Measurements from ENCODE around the gene HARS1. TPM values are rescaled to one million over a fixed set of nuclear protein-coding genes. Genes with fewer than 3 reads are reported as not detected.

The HARS1 gene
- total and polyA plus RNA-seq, 2 of the 13 experiments (the other 11 are each of a cell fraction or from before 2014, with no cell fraction given): 36.9 to 66.2 TPM

GRCh38 chr5:140639148-140639981, 51.8 kb downstream of the HARS1 start, which contains the start of gene TMCO6 (continued):
- TF ChIP-seq ZBTB49 (CRISPR knock-in tag; IDR thresholded peaks at IDR 0.05; ENCODE audit: borderline replicate concordance) (no peak), ZNF646 (CRISPR knock-in tag; IDR thresholded peaks at IDR 0.05) (peak; percentile 60), SRSF4 (IDR thresholded peaks at IDR 0.05; ENCODE audit: low read depth, low read length, poor library complexity, severe bottlenecking) (no peak), ZNF761 (CRISPR knock-in tag; conservative IDR thresholded peaks at IDR 0.05) (peak; percentile 77; the same call in 1 of the 2 replicates), RFXANK (CRISPR knock-in tag; IDR thresholded peaks at IDR 0.05) (no peak), HIVEP1 (CRISPR knock-in tag; IDR thresholded peaks at IDR 0.05) (peak; percentile 84), TBX2 (CRISPR knock-in tag; IDR thresholded peaks at IDR 0.05; ENCODE audit: borderline replicate concordance) (peak; percentile 77), RXRA (CRISPR knock-in tag; IDR thresholded peaks at IDR 0.05) (peak; percentile 99), MXD3 (CRISPR knock-in tag; IDR thresholded peaks at IDR 0.05) (peak; percentile 85; the same call in 1 of the 2 replicates), ZNF546 (CRISPR knock-in tag; conservative IDR thresholded peaks at IDR 0.05) (0 out of 2 replicates have a peak, but pooled peaks have one; percentile 58), KAT2B (IDR thresholded peaks at IDR 0.05; ENCODE audit: borderline replicate concordance, low read depth, low read length) (peak; percentile 24; the same call in 1 of the 2 replicates), IRF9 (CRISPR knock-in tag; IDR thresholded peaks at IDR 0.05; ENCODE audit: borderline replicate concordance) (peak; percentile 87), CREB1 (IDR thresholded peaks at IDR 0.05) (peak; percentile 2), CREB1 (CRISPR knock-in tag; IDR thresholded peaks at IDR 0.05) (no peak), ZNF800 (CRISPR knock-in tag; IDR thresholded peaks at IDR 0.05) (no peak), TCF12 (IDR thresholded peaks at IDR 0.05) (no peak), TCF12 (CRISPR knock-in tag; IDR thresholded peaks at IDR 0.05) (peak; percentile 38; the same call in 1 of the 2 replicates)
